HG02571 (cell line): Measurements from ENCODE around the gene TINAG.
"Not testable (repeated sequence)": the region's sequence is repeated elsewhere in the genome, so short reads cannot be mapped to it uniquely, and the experiment has no call there.

Source experiments
- ATAC-seq: cut with Tn5 transposase; IDR thresholded peaks from one replicate; pipeline ENCODE4 v1.9.1; 2021; ENCODE audit warnings: mild to moderate bottlenecking, moderate library complexity; ENCODE audit not compliant: unreplicated experiment

Gene TINAG

DNA sequence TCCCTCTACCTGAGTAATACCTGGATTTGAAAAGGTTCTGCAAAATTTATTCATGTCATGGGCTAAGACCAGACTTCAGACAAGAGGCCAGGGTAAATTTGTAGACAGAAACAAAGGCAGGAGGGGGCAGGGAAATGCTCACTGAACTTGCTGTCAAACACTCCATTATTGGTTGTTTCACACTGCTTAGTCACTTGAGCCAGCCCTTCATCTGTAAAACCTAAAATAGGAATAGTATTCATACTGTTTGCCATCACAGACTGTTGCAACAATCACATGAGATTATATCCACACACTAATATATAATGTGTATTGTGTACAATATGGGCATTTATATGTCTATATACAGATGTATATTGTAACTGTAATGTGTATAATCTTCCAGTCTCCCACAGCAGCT is 6.5 kb upstream of the TINAG start:
- ATAC-seq, result no peak

DNA sequence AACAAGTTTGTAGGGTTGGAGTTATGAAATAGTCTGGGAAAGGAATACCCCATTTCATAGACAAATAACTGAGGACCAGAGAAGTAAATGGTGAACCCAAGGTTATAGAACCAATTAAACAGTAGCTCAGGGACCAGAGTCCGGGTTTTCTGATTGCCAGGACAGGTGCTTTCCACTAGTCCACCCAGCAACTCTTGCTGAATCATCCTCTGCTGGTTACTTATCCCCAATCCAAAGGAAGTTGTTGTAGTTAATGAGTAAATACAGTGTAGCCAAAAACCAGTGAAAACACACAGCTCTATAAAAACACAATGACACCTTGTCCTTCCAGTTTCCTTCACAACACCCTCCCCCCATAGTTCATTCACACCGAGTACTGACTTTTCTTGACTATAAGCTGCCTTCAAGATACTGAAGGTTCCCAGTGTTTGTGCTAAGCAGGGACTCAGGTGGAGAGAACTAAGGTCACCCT is 766 bp upstream of the TINAG start:
- no peak for ATAC-seq

DNA sequence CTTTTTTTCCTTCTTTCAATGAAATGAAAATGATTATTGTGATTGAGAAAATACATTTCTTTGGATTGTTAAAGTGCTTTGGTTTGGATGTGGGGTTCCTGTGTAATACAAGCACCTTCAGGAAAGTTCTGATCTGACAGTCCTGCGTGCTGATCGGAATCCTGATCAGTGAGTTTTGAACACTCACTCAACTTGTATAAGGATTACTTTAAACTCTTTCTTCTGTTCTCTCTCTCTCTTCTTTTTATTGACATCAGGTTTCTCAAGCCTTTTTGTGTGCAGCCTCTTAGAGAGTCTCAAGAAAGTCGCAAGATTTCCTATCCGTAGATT is 710 bp downstream of the TINAG start:
- ATAC-seq, result no peak

GRCh38 chr6:54310377-54311152 is 2.3 kb downstream of the TINAG start:
- no peak for ATAC-seq

- ATAC-seq, result no peak
Observed at GRCh38 chr6:54315656-54316055, 7.4 kb downstream of the TINAG start.

- ATAC-seq, result no peak
Observed at GRCh38 chr6:54320871-54321270, 12.6 kb downstream of the TINAG start.

DNA sequence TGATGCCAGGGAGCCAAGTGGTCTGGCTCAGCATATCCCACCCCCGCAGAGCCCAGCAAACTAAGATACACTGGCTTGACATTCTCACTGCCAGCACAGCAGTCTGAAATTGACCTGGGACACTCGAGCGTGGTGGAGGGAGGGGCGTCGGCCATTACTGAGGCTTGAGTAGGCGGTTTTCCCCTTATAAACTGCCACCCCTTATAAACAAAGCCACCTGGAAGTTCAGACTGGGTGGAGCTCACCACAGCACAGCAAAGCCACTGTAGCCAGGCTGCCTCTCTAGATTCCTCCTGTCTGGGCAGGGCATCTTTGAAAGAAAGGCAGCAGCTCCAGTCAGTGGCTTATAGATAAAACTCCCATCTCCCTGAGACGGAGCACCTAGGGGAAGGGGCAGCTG is 19.4 kb downstream of the TINAG start:
- ATAC-seq, result no peak

- ATAC-seq, result not testable (repeated sequence)
Observed at GRCh38 chr6:54331571-54331970, 23.3 kb downstream of the TINAG start.

DNA sequence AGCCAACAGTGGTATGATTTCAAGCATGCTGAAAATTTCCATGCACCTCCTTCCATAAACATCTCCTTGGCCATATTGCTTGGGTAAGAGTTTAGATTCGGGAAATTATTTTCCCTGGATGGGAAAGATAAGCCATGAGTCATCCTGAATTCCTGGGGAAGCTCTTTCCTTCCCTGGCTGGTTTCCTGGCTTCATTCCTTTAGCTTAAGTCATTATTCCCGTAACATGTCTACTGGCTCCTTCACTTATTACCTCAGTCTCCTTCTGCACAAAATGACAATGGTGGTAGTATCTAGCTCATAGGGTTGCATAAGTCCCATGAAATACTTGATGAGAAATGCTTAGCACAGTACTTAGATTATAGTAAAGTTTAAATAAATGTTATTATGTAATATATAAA is 27.6 kb downstream of the TINAG start:
- ATAC-seq, result no peak

GRCh38 chr6:54353975-54354374 is 45.7 kb downstream of the TINAG start:
- no peak for ATAC-seq

GRCh38 chr6:54354608-54355007 is 46.4 kb downstream of the TINAG start:
- ATAC-seq, result no peak

GRCh38 chr6:54357141-54357540 is 48.9 kb downstream of the TINAG start:
- no peak for ATAC-seq

- ATAC-seq, result no peak
Observed at GRCh38 chr6:54361188-54361587, 52.9 kb downstream of the TINAG start.

DNA sequence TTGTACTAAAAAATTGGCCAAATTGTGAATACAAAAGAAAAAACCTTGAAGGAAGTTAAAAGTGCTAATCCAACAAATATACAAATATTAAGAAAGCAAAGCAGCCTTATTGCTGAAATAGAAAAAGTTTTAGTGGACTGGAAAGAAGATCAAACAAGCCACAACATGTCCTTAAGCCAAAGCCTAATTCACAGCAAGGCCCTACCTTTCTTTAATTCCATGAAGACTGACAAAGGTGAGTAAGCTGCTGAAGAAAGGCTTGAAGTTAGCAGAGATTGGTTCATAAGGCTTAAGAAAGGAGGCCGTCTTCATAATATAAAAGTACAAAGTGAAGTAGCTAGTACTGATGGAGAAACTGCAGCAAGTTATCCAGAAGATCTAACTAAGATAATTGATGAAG is 53.5 kb downstream of the TINAG start:
- ATAC-seq, result no peak

DNA sequence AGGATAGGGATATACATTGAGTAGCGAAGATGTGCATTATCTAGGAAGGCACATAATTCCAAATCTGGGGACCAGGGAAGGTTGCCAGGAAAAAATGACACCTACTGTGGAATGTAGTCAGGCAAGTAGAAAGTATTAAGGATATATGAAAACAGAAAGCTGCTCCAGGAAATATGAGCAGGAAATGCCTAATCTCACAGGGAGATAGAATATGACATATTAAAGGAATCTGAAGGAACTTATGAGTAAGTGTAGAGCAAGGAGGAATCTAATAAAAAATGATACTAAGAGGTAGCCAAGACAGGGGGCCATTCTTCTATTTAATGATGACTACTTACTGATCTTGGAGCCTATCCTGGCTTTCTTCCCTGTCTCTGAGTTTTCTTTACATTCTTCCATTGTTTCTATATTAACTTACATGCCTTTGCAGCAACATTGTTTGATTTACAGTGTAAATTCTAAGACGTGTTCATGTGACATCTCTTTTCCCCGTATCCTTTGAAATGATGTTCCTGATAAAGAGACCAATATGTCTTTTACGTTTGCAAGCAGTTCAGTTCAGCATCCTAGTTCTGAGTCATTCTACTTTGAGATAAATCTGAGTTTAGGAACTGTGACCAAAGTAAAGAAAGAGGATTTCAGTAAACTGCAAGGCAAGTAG is 58.6 kb downstream of the TINAG start:
- ATAC-seq, result no peak

DNA sequence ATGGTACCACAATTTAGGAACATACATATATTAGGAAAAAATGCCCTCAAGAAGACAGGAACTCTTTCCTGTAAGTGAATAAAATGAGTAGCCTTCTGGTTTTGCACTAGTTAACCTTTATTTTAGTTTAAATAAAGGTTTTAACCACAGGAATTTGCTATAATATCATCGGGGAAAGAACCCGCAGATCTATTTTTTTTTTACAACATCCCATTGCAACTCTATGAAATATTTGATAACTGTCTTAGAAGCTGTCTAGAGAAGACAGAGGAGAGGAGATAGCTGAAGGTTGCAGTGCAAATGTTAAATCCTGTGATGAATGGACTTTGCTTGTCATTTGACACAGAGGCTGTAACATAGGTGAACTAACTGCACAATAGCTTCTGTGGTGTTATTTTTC is 69.5 kb downstream of the TINAG start:
- no peak for ATAC-seq

- no peak for ATAC-seq
Observed at GRCh38 chr6:54386295-54386694, 78.1 kb downstream of the TINAG start.

- no peak for ATAC-seq
Observed at GRCh38 chr6:54390362-54390761, 82.1 kb downstream of the TINAG start.

DNA sequence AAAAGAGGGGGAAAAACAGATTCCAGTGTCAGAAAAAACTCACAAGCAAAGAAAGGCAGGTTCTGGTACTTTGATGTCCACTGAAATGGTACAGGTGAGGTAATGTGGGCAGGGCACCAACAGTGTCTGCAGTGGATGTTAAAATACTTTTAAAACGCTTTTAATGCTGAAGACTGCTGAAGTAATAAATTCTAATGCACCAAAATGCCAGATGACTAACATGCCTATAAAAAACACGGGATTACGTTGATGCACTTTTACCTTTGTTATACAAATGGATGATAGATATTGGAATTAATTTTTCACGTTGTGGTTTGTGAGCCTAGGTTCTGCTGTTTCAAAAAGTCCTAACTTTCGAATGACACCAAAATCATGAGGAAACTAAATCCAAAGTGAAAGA is 83.3 kb downstream of the TINAG start:
- no peak for ATAC-seq

GRCh38 chr6:54403096-54403495 is 94.9 kb downstream of the TINAG start:
- ATAC-seq, result no peak

DNA sequence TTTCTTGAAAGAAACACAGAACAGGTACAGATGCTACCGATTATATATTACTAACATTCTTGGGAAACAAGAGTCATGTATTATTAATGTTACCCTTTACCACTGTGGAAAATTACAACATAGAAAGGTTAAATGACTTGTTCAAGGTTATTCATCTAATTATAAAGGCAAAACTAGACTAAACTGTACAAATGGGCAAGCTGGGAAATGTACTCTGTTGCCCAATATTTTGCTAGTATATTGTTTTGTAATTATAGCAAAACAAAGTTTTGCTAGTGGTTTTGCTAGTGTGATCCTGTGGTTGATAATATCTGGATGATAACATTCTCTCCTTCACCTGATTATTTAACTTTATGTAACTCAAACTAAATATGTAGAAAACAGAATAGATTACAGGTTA is 96.5 kb downstream of the TINAG start:
- ATAC-seq, result no peak

GRCh38 chr6:54411767-54412166 is 103.5 kb downstream of the TINAG start:
- no peak for ATAC-seq

GRCh38 chr6:54415517-54415916 is 107.3 kb downstream of the TINAG start:
- ATAC-seq, result no peak
